ENCODE data around the gene TBCD. TPM values are rescaled to one million over a fixed set of nuclear protein-coding genes. Genes with fewer than 3 reads are reported as not detected.

Gene TBCD
- total RNA-seq, 1 experiment from 2014 or later, result 129 TPM

DNA sequence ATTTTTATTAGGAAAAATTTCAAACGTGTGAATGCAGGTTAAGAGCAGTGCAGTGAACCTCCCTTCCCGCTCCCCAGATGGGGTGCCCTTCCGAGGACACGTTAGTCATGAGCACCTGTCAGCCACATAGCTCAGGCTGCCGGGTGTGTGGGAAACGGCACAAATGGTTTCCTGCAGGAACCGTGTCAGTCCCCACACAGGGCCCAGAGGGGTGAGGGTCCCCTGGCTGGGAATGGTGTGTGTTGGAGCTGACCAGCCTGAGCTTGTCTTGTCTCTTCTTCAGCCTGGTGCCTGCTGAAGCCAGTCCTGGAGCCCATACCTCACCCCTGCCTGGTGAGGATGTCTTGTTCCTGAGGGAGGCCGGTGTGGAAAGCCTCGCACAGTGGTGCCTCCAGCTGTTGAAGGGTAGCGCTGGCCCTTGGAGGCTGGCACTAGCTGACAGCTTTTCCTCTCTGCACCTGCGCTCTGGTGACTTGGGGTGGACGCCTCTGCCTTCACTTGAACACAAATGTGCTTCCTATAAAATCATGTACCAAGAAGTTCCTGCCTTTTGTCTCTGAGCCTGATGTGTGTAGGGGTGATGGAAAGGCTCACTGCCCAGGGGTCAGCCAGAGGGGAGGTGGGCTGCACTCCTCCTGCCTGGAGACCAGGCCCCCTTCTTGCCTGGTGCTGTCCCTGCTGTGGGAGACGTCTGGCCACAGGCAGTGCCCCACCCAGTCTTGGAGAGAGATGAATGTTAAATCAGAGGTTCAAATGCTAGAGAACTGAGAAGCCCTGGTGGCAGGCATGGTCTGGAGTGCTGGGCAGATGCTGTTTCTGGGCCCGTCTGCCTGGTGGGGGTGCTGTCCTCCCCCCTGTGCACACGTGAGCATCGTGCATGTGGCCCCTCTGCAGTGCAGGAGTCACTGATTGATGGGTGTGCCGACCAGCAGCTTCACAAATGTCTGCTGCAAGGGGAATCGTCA is 190.6 kb downstream of the TBCD start:
- WGBS (ENCODE audit: extremely low coverage, insufficient read length, low lambda C conversion rate), result no CpG with 5 or more reads among the region's 18 CpGs

More for the DNA sequence above, 190.6 kb downstream of the TBCD start:
- Histone ChIP-seq H3K23ac (ENCODE audit: insufficient read length, low read depth, low read length) (no peak overlapping the region), H4K91ac (ENCODE audit: insufficient read length, low read depth, low read length) (no peak overlapping the region), H4K8ac (replicated peaks; ENCODE audit: insufficient read length, low read depth, low read length) (no peak overlapping the region), H4K20me1 (ENCODE audit: control insufficient read depth, insufficient read depth, insufficient read length) (no peaks in the 10 kb centered on the region), H3K4me1 (ENCODE audit: insufficient read depth, low read length) (no peaks in the 10 kb centered on the region), H2BK120ac (ENCODE audit: low read depth, low read length, poor library complexity, severe bottlenecking) (no peak overlapping the region), H3K4me2 (ENCODE audit: insufficient read depth, insufficient read length, low read length) (no peak overlapping the region), H3K27me3 (ENCODE audit: insufficient read depth, low read length) (no peaks in the 10 kb centered on the region), H3K9me3 (ENCODE audit: control insufficient read depth, low read depth, low read length) (peaks cover 48% of the 10 kb centered on the region), H3K14ac (ENCODE audit: insufficient read depth, low read length) (no peak overlapping the region), H3K4ac (ENCODE audit: low read depth, low read length) (no peak overlapping the region), H3T11ph (ENCODE audit: low read length) (no peak overlapping the region), H3K9ac (ENCODE audit: extremely low read depth, insufficient read length, low read length) (no peak overlapping the region), H3K18ac (ENCODE audit: insufficient read length, low read depth, low read length) (no peak overlapping the region), H2BK20ac (ENCODE audit: low read depth, low read length, poor library complexity, severe bottlenecking) (no peak overlapping the region), H2BK15ac (ENCODE audit: low read depth, low read length) (no peak overlapping the region), H4K5ac (ENCODE audit: insufficient read length, low read depth, low read length) (no peak overlapping the region), H2BK12ac (ENCODE audit: insufficient read length, low read depth, low read length) (no peak overlapping the region), H3K56ac (ENCODE audit: insufficient read length, low read depth, low read length) (no peak overlapping the region), H3K27ac (ENCODE audit: insufficient read length, low read depth, low read length) (no peak overlapping the region), H2BK5ac (ENCODE audit: insufficient read length, low read length) (no peak overlapping the region), H2AFZ (ENCODE audit: low read length) (no peak overlapping the region), H3K79me2 (ENCODE audit: insufficient read depth, low read length) (no peaks in the 10 kb centered on the region), H3K23me2 (ENCODE audit: insufficient read length, low read depth, low read length, poor library complexity, severe bottlenecking) (no peaks in the 10 kb centered on the region), H2AK5ac (ENCODE audit: insufficient read length, low read length) (no peak overlapping the region), H3K79me1 (ENCODE audit: insufficient read depth, low read depth, low read length, poor library complexity, severe bottlenecking) (no peaks in the 10 kb centered on the region)
- peaks cover 4% of the 10 kb centered on the region for H3K27me3 Mint-ChIP-seq (ENCODE audit: low read depth)
- DNase-seq, result no peak
- H3K36me3 Mint-ChIP-seq (ENCODE audit: insufficient read depth in 1 of 3, low read depth in 3 of 3), result peaks cover 78 to 95% (median 93%) of the 10 kb centered on the region in 3 experiments
- H3K27ac Mint-ChIP-seq, result no peak overlapping the region
- H3K4me3 Mint-ChIP-seq, result no peak overlapping the region
- no peaks in the 10 kb centered on the region for H3K4me1 Mint-ChIP-seq
- H3K9me3 Mint-ChIP-seq, result peaks cover 50 to 57% of the 10 kb centered on the region in 2 experiments
- TF ChIP-seq, protein P1, sequence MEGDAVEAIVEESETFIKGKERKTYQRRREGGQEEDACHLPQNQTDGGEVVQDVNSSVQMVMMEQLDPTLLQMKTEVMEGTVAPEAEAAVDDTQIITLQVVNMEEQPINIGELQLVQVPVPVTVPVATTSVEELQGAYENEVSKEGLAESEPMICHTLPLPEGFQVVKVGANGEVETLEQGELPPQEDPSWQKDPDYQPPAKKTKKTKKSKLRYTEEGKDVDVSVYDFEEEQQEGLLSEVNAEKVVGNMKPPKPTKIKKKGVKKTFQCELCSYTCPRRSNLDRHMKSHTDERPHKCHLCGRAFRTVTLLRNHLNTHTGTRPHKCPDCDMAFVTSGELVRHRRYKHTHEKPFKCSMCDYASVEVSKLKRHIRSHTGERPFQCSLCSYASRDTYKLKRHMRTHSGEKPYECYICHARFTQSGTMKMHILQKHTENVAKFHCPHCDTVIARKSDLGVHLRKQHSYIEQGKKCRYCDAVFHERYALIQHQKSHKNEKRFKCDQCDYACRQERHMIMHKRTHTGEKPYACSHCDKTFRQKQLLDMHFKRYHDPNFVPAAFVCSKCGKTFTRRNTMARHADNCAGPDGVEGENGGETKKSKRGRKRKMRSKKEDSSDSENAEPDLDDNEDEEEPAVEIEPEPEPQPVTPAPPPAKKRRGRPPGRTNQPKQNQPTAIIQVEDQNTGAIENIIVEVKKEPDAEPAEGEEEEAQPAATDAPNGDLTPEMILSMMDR (conservative IDR thresholded peaks at IDR 0.05), result no peak
